Measurements from ENCODE around the gene NVL. TPM values are rescaled to one million over a fixed set of nuclear protein-coding genes. Genes with fewer than 3 reads are reported as not detected.
"Not testable (repeated sequence)": the region's sequence is repeated elsewhere in the genome, so short reads cannot be mapped to it uniquely, and the experiment has no call there.

Gene NVL
- polyA plus RNA-seq, 2 of the 4 experiments (the other 2 are of a cell fraction) = 22.3 to 28.6 TPM

DNA sequence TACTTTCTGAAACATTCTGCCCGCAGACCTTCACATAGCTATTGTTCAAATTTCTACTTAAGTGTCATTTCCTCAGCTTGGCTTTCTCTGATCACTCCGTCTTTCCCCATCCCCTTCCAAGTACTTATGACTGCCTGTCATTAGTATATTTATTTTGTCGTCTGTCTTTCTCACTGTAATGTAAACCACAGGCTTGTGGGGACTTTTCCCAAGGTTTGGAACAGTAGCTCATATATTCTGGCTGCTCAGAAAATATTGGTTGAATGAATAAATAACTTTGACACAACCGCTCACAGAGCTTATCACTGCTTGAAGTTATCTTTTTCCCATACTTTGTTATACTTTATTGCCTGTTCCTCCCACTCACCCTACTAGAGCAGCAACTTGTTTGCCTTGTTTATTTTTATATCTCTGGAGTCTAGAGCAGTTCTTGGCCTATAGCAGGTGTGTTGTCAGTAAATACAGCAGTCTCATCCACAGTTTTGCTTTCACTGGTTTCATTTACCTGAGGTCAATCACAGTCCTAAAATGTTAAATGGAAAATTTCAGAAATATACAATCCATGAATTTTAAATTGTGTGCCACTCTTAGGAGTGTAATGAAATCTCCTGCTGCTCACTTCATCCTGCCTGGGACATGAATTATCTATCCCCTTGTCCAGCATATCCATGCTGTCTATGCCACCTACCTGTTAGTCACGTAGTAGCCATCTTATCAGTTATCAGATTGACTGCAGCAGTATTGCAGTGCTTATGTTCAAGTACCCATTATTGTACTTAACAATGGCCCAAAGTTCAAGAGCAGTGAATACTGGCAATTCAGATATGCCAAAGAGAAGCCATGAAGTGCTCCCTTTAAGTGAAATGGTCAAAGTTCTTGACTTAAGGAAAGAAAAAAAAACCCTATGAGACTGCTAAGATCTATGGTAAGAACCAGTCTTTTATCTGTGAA, 24.3 kb upstream of the NVL start:
- 70% methylated on average over 5 of the region's 5 CpGs for WGBS (ENCODE audit: missing lambda C conversion rate)
- Histone ChIP-seq H3K4me1 (peaks cover 16% of the 10 kb centered on the region), H3K27ac (no peak overlapping the region), H3K4me2 (no peak overlapping the region), H3K4me3 (no peak overlapping the region), H3K9me3 (no peaks in the 10 kb centered on the region)
- TF ChIP-seq GATA3 (IDR thresholded peaks at IDR 0.05; ENCODE audit: borderline replicate concordance) (no peak), TP53 (CRISPR knock-in tag; IDR thresholded peaks at IDR 0.05) (no peak), CBX2 (IDR thresholded peaks at IDR 0.05; ENCODE audit: borderline replicate concordance, low read depth) (no peak), HOXB5 (CRISPR knock-in tag; IDR thresholded peaks at IDR 0.05) (no peak), RNF2 (IDR thresholded peaks at IDR 0.05; ENCODE audit: borderline replicate concordance, low read depth) (no peak), ZFP36 (IDR thresholded peaks at IDR 0.05; ENCODE audit: borderline replicate concordance, partially characterized antibody) (no peak), NPAS2 (CRISPR knock-in tag; IDR thresholded peaks at IDR 0.05; ENCODE audit: borderline replicate concordance) (no peak), KDM5A (IDR thresholded peaks at IDR 0.05) (no peak), ZC3H11A (IDR thresholded peaks at IDR 0.05) (no peak), ESRRA (IDR thresholded peaks at IDR 0.05; ENCODE audit: borderline replicate concordance, low read length) (no peak), JUN (IDR thresholded peaks at IDR 0.05) (no peak), MAFK (IDR thresholded peaks at IDR 0.05; ENCODE audit: partially characterized antibody) (no peak), EHMT2 (IDR thresholded peaks at IDR 0.05; ENCODE audit: low read depth) (no peak), NFE2L2 (conservative IDR thresholded peaks at IDR 0.05; ENCODE audit: low read length) (no peak), CEBPB (IDR thresholded peaks at IDR 0.05) (no peak), EP300 (IDR thresholded peaks at IDR 0.05) (no peak), CHD4 (IDR thresholded peaks at IDR 0.05; ENCODE audit: borderline replicate concordance) (no peak), FOSL2 (IDR thresholded peaks at IDR 0.05) (no peak), FOSL2 (CRISPR knock-in tag; IDR thresholded peaks at IDR 0.05) (no peak), RAD21 (conservative IDR thresholded peaks at IDR 0.05 in 1 of 2, IDR thresholded peaks at IDR 0.05 in 1 of 2) (no peak)
- TF ChIP-seq, protein P1, sequence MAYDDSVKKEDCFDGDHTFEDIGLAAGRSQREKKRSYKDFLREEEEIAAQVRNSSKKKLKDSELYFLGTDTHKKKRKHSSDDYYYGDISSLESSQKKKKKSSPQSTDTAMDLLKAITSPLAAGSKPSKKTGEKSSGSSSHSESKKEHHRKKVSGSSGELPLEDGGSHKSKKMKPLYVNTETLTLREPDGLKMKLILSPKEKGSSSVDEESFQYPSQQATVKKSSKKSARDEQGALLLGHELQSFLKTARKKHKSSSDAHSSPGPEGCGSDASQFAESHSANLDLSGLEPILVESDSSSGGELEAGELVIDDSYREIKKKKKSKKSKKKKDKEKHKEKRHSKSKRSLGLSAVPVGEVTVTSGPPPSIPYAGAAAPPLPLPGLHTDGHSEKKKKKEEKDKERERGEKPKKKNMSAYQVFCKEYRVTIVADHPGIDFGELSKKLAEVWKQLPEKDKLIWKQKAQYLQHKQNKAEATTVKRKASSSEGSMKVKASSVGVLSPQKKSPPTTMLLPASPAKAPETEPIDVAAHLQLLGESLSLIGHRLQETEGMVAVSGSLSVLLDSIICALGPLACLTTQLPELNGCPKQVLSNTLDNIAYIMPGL (CRISPR knock-in tag; IDR thresholded peaks at IDR 0.05; ENCODE audit: borderline replicate concordance) = no peak
- CTCF ChIA-PET = no interaction called here
- POLR2A ChIA-PET = no interaction called here
- DNase-seq (ENCODE audit: low read depth in 1 of 2, low spot score in 1 of 2) = no peak
- no peak for ATAC-seq
- FAIRE-seq = no peak

DNA sequence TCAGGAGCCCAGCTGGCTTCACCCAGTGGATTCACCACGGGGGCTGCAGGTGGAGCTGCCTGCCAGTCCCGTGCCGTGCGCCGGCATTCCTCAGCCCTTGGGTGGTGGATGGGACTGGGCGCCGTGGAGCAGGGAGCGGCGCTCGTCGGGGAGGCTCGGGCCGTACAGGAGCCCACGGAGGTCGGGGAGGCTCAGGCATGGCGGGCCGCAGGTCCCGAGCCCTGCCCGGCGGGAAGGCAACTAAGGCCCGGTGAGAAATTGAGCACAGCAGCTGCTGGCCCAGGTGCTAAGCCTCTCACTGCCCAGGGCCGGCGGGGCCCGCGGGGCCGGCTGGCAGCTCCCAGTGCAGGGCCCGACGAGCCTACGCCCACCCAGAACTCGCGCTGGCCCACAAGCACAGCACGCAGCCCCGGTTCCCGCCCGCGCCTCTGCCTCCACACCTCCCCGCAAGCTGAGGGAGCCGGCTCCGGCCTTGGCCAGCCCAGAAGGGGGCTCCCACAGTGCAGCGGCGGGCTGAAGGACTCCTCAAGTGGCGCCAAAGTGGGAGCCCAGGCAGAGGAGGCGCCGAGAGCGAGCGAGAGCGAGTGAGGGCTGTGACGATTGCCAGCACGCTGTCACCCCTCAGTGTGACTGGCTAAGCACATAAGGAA, 22.6 kb upstream of the NVL start:
- H3K27ac ChIP-seq; H3K4me1 ChIP-seq; ATAC-seq; FAIRE-seq; H3K4me2 ChIP-seq; H3K9me3 ChIP-seq; POLR2A ChIA-PET; H3K4me3 ChIP-seq; DNase-seq (ENCODE audit: low read depth in 1 of 2, low spot score in 1 of 2): not testable (repeated sequence)
- 91% methylated on average over 46 of the region's 49 CpGs for WGBS (ENCODE audit: missing lambda C conversion rate)
- CTCF ChIA-PET = interaction anchor here (1.0 kb wide), 1 partner anchor 17 kb away, joined by 3 read pairs; no protein-coding TSS in a partner anchor

DNA sequence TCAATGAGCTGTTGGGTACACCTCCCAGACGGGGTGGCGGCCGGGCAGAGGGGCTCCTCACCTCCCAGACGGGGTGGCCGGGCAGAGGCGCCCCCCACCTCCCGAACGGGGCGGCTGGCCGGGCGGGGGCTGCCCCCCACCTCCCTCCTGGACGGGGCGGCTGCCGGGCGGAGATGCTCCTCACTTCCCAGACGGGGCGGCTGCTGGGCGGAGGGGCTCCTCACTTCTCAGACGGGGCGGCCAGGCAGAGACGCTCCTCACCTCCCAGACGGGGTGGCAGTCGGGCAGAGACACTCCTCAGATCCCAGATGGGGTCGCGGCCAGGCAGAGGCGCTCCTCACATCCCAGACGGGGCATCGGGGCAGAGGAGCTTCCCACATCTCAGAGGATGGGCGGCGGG, 19.7 kb upstream of the NVL start:
- 83% methylated on average over 16 of the region's 30 CpGs for WGBS (ENCODE audit: missing lambda C conversion rate)

More for the DNA sequence above, 19.7 kb upstream of the NVL start:
- H3K4me3 ChIP-seq; H3K9me3 ChIP-seq; H3K4me1 ChIP-seq; POLR2A ChIA-PET; FAIRE-seq; H3K4me2 ChIP-seq; H3K27ac ChIP-seq; CTCF ChIA-PET; ATAC-seq; DNase-seq (ENCODE audit: low read depth in 1 of 2, low spot score in 1 of 2): not testable (repeated sequence)

Measured in A549 (cell line).